ENCODE measurements around the gene KLHL36.
A peak's percentile ranks its signal among the peaks of the same experiment; 100 is the strongest.
"Not testable (repeated sequence)": the region's sequence is repeated elsewhere in the genome, so short reads cannot be mapped to it uniquely, and the experiment has no call there.

KLHL36 gene

DNA sequence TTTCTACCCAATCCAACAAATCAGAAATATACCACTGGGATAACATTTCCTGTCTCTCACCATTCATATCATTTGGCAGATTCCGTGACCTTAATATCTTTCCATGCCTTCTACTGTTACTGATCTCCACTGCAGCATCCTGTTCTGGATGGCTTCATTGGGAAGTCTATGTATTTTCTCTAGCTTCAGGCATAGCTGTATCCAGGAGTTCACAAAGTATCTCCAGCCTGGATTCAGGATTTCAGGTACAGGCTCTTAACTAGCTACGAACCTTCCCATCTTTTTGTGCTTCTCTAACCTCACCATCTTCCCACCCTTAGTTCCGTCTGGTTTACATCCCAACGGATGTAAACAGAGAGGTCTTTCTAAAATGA, 36.3 kb downstream of the KLHL36 start:
- TF ChIP-seq JUND (IDR thresholded peaks at IDR 0.05; ENCODE audit: low read depth): no peak
- in situ Hi-C loops (cut with HindIII; ENCODE audit: low pct_unique_long_range_greater_than_20kb, low sequenced_read_pairs): no loop called here
- no peak for DNase-seq (ENCODE audit: low read depth in 1 of 2, low spot score in 1 of 2)

DNA sequence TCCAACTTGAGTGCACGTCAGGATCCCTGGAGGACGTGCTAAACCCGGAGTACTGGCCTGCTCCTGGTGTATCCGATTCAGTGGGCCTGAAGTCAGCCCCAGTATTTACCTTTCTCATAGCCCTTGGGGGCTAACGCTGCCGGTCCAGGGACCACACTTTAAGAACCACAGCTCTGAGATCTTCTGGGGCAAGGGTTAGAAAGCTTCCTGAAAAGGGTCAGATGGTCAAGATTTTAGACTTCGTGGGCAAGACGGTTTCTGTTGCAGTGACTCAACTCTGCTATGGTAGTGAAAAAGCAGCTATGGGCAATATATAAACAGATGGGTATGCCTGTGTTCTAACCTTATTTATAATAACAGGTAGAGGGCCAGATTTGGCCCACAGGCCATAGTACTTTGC, 36.9 kb downstream of the KLHL36 start:
- TF ChIP-seq JUND (IDR thresholded peaks at IDR 0.05; ENCODE audit: low read depth): no peak
- no peak for DNase-seq (ENCODE audit: low read depth in 1 of 2, low spot score in 1 of 2)
- in situ Hi-C loops (cut with HindIII; ENCODE audit: low pct_unique_long_range_greater_than_20kb, low sequenced_read_pairs): no loop called here

DNA sequence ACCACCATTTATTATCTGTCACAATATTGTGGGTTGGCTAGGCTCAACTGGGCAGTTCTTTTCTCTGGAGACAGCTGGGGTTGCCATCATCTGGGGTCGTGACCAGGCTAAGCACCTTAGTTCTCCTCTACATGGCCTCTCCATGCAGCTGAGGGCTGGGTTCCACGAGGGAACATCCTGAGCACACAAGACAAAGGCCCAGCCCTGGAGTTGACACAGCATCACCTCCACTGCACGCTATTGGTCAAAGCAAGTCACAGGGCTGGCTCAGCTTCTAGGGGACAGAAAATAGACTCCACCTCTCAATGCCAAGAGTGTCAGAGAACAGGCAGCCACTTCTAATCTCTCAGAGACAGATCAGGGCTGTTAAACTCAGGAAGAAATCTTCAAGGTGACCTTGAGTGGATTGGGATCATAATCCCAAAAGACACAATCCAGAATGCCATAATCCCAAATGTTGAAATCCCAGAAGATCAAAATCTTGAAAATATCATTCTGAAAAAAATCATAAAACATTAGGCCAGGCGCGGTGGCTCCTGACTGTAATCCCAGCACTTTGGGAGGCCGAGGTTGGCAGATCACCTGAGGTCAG, 38.5 kb downstream of the KLHL36 start:
- in situ Hi-C loops (cut with HindIII; ENCODE audit: low pct_unique_long_range_greater_than_20kb, low sequenced_read_pairs): no loop called here
- DNase-seq (ENCODE audit: low read depth in 1 of 2, low spot score in 1 of 2): no peak
- TF ChIP-seq JUND (IDR thresholded peaks at IDR 0.05; ENCODE audit: low read depth): no peak

DNA sequence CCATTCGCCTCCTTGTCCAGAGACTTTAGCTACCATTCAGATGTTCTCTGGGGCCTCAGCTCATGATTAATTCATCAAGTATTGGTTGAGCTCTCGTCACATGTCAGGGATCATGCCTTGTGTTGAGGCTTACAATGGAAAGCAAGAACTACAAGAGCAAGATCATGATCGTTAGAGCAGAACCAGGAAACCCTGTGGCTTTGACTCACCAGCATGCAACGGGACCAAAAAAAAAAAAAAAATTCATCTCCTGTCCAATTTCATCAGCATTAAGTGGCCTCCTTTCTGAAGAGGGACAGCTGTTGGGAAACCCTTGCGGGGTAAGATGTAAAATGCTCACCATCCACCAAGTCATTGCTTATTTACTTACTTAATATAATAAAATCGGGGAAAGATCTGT, 39.4 kb downstream of the KLHL36 start:
- no peak for TF ChIP-seq JUND (IDR thresholded peaks at IDR 0.05; ENCODE audit: low read depth)
- in situ Hi-C loops (cut with HindIII; ENCODE audit: low pct_unique_long_range_greater_than_20kb, low sequenced_read_pairs): no loop called here
- no peak for DNase-seq (ENCODE audit: low read depth in 1 of 2, low spot score in 1 of 2)

DNA sequence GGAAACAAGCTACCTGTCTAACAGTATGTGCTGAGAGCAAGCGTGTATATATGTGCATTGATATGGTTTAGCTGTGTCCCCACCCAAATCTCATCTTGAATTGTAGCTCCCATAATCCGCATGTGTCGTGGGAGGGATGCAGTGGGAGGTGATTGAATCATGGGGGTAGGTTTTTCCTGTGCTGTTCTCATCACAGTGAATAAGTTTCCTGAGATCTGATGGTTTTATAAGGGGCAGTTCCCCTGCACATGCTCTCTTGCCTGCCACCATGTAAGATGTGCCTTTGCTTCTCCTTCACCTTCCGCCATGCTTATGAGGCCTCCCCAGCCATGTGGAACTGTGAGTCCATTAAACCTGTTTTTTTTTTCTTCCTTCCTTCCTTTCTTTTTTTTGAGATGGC, 39.9 kb downstream of the KLHL36 start:
- in situ Hi-C loops (cut with HindIII; ENCODE audit: low pct_unique_long_range_greater_than_20kb, low sequenced_read_pairs): not testable (repeated sequence)

DNA sequence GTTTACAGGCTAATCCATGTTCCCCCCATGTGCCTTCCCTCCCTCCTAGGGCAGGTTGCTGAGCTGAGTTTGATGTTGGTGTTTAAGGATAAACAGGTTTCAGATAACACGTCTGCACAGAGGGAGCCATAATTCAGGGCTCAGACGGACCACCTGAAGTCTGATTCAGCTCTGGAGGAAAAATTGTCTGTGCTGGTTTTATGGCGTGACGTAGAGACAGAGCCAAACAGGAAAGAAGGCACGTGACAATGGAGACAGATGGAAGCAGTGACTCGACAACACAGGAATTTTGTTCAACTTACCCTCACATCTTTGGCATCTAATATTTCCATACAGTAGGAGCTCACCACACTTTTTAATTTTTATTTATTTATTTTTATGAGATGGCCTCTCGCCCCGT, 40.8 kb downstream of the KLHL36 start:
- in situ Hi-C loops (cut with HindIII; ENCODE audit: low pct_unique_long_range_greater_than_20kb, low sequenced_read_pairs): no loop called here
- DNase-seq (ENCODE audit: low read depth in 1 of 2, low spot score in 1 of 2): no peak
- no peak for TF ChIP-seq JUND (IDR thresholded peaks at IDR 0.05; ENCODE audit: low read depth)

More for the DNA sequence above, 39.9 kb downstream of the KLHL36 start:
- DNase-seq (ENCODE audit: low read depth in 1 of 2, low spot score in 1 of 2): not testable (repeated sequence)

DNA sequence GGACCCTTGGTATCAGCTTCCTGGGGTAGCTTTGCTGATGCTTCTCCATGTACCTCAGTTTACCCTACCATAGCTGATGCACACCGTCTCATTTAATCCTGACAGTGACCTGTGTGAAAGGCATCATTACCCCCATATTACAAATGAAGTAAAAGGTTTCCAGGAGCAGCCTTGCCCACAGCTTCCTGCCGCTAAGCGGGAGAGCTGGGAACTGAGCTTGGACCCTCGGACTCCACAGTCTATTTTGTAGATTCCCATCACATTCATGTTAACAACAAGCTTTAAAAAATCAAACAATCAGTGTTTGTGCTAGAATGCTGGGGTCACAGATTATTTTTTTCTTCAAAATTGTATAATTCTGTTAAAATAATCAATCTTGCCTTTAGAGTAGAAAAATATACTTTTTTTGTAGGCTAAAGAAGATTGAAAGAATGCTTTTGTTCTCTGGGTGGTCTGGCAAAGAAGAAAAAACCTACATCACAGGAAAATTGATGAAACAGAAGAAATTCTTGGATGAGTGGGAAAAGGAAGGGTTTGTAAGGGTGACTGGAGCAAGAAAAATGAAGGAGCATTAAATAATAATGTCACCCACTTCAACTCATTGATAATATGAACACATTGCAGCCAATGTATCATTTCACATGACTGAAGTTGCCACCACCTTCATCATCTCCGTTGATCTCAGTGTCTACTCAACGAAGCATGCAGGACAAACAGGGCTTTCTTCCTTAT, 41.9 kb downstream of the KLHL36 start:
- DNase-seq (ENCODE audit: low read depth in 1 of 2, low spot score in 1 of 2): no peak
- in situ Hi-C loops (cut with HindIII; ENCODE audit: low pct_unique_long_range_greater_than_20kb, low sequenced_read_pairs): no loop called here
- no peak for TF ChIP-seq JUND (IDR thresholded peaks at IDR 0.05; ENCODE audit: low read depth)

DNA sequence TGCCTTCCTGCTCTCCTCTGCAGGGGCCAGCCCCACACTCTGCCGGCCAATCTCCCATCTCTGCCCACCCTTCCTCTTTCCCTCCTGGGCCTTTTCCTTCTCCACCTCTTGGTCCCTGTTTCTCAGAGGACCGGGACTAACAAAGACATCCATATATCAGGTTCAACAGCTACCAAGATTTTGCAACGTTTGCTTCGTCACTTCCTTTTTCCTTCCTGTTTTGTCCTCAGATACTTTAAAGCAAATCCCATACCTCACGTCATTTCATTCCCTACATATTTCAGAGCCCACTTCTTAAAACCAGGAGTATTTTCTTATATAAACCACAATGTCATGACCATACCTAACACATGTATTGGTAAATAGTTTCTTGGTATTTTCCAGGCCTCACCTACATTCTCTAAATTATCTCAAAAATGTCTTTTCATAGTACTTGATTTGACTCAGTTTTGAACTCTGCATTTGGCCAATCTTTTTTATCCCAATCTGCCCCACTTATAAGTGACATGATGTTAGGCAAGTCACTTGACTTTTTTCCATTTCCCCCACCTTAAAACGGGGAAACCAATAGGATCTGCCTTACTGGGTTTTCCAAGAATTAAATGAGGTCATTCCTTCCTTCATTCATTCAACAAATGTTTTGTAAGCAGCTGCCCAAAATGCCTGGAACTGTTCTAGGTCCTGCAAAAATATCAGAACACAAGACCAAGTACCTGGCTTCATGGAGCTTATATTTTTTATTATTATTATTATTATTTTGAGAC, 44.3 kb downstream of the KLHL36 start:
- TF ChIP-seq JUND (IDR thresholded peaks at IDR 0.05; ENCODE audit: low read depth): no peak
- DNase-seq (ENCODE audit: low read depth in 1 of 2, low spot score in 1 of 2): no peak
- in situ Hi-C loops (cut with HindIII; ENCODE audit: low pct_unique_long_range_greater_than_20kb, low sequenced_read_pairs): no loop called here

DNA sequence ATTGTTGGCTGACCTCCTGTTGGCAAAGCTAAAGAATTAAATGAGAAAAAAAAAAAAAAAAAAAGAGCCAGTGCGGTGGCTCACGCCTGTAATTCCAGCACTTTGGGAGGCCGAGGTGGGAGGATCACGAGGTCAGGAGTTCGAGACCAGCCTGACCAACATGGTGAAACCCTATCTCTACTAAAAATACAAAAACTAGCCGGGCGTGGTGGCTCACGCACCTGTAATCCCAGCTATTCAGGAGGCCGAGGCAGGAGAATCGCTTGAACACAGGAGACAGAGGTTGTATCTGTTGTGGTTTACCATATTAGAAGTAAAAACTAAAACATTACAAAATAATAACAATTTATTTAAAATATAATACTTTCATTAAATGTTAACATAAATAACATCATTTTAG, 45.6 kb downstream of the KLHL36 start:
- in situ Hi-C loops (cut with HindIII; ENCODE audit: low pct_unique_long_range_greater_than_20kb, low sequenced_read_pairs); DNase-seq (ENCODE audit: low read depth in 1 of 2, low spot score in 1 of 2): not testable (repeated sequence)

DNA sequence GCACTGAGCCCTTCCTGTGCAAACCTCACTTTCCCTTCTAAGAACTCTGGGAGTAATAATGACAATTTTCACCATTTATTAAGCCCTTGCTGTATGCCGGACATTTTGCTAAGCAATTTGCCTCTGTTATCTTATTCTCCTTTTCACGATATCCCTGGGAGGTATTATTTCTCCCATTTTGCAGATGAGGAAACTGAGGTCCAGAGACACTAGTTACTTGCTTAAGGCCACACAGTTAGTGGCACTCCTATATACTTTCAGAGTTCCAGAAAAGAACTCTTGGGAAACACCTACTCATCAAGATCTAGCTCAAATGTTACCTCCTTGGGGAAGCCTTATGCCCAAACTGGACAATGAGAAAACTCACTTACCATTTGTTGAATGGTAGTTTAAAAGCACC, 46.7 kb downstream of the KLHL36 start:
- in situ Hi-C loops (cut with HindIII; ENCODE audit: low pct_unique_long_range_greater_than_20kb, low sequenced_read_pairs): no loop called here
- no peak for DNase-seq (ENCODE audit: low read depth in 1 of 2, low spot score in 1 of 2)
- TF ChIP-seq JUND (IDR thresholded peaks at IDR 0.05; ENCODE audit: low read depth): no peak

DNA sequence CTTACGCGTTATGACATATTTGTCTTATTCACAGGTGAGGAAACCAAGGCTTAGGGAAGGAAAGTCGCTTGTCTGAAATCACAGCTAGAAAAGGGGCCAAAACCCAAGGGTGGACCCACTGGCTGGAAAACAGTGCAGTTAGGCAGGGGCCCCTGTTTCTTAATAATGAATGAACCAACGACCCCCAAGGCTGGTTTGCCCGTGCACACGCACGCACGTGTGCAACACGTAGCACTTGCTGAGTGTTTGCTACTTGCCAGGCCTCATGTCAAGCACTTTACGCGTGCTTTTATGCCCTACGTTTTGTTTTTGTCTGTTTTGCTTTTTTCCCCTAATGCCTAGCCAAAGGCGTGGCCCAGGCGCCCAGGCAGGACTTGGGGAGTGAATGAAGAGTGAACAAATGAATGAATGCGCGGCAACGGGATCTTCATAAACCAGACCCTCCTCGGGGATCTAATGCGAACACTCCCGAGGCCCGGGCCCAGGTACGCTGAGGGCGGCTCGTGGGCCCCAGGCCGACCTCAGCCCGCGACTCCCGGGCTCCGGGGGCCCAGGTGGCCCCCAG, 50.9 kb downstream of the KLHL36 start:
- no peak for TF ChIP-seq JUND (IDR thresholded peaks at IDR 0.05; ENCODE audit: low read depth)
- in situ Hi-C loops (cut with HindIII; ENCODE audit: low pct_unique_long_range_greater_than_20kb, low sequenced_read_pairs): no loop called here
- DNase-seq (ENCODE audit: low read depth in 1 of 2, low spot score in 1 of 2): peak in 1 of 2 experiments; percentile 39

DNA sequence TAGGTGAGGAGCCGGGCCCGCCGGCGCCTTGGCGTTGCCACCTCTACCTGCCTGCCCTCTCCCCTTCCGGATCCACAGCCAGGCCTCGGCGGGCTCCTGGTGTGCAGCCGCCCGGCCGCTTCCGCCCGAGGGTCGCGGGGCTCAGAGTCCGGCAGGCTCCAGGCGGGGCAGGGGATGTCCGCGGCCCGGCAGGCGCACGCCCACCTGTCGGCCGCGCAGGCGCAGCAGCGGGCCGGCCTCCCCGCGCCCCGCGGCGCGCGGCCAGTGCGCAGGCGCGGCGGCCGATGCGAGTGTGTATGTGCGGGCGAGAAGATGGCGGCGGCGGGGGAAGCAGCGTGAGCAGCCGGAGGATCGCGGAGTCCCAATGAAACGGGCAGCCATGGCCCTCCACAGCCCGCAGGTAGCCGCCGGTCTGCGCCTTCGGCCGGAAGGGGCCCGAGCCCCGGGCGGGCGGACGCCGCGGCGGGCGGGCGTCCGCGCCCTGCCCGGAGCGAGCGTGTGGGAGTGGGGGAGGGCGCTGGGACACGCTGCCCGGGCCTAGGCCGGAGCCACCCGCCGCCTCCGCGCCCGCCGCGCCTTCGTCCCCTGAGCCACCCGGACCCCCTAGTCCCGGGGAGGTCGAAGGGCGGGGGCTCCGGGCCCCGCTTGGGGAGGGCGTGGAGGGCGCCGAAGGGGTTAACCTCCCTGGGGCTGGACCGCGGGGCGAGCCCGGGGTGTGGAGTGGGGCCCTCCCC, 51.6 kb downstream of the KLHL36 start, which contains the start of gene USP10:
Gene USP10 (plus strand): TSS at position 289 of the 734 bp plus-strand sequence. CDS start 91 bp downstream, at position 380.
- peak; percentile 86 to 90 for DNase-seq (ENCODE audit: low read depth in 1 of 2, low spot score in 1 of 2)
- TF ChIP-seq JUND (IDR thresholded peaks at IDR 0.05; ENCODE audit: low read depth): no peak
- in situ Hi-C loops (cut with HindIII; ENCODE audit: low pct_unique_long_range_greater_than_20kb, low sequenced_read_pairs): no loop called here

Data from T47D (cell line).